Activated CD8-positive, alpha-beta memory T cell treated with anti-CD3 and anti-CD28 coated beads, Interleukin-2, amount 50 U/mL, for 4 hours (primary cell): ENCODE measurements around the gene SDCCAG8.

ENCODE experiments used
- DNase-seq: peaks from one replicate; pipeline ENCODE4 v3.0.0-alpha.2; 2020

The SDCCAG8 gene

GRCh38 chr1:243431591-243431990 is 175.8 kb downstream of the SDCCAG8 start:
- no peak for DNase-seq

- DNase-seq: no peak
Observed at GRCh38 chr1:243432136-243432535, 176.3 kb downstream of the SDCCAG8 start.

GRCh38 chr1:243433737-243434370 is 178.0 kb downstream of the SDCCAG8 start:
- DNase-seq: no peak

GRCh38 chr1:243434594-243434993 is 178.8 kb downstream of the SDCCAG8 start:
- no peak for DNase-seq

- DNase-seq: no peak
Observed at GRCh38 chr1:243435836-243436235, 180.0 kb downstream of the SDCCAG8 start.

- no peak for DNase-seq
Observed at GRCh38 chr1:243438146-243438545, 182.3 kb downstream of the SDCCAG8 start.

- no peak for DNase-seq
Observed at GRCh38 chr1:243438815-243439214, 183.0 kb downstream of the SDCCAG8 start.

- DNase-seq: no peak
Observed at GRCh38 chr1:243440406-243440805, 184.6 kb downstream of the SDCCAG8 start.

GRCh38 chr1:243441601-243442000 is 185.8 kb downstream of the SDCCAG8 start:
- no peak for DNase-seq

- no peak for DNase-seq
Observed at GRCh38 chr1:243443557-243443956, 187.7 kb downstream of the SDCCAG8 start.

- no peak for DNase-seq
Observed at GRCh38 chr1:243447347-243447746, 191.5 kb downstream of the SDCCAG8 start.

- no peak for DNase-seq
Observed at GRCh38 chr1:243447844-243448243, 192.0 kb downstream of the SDCCAG8 start.

GRCh38 chr1:243449373-243449772 is 193.5 kb downstream of the SDCCAG8 start:
- DNase-seq: no peak

GRCh38 chr1:243452092-243452491 is 196.3 kb downstream of the SDCCAG8 start:
- DNase-seq: no peak

GRCh38 chr1:243454328-243454997 is 198.6 kb downstream of the SDCCAG8 start:
- no peak for DNase-seq

- no peak for DNase-seq
Observed at GRCh38 chr1:243455760-243456651, 200.2 kb downstream of the SDCCAG8 start.

- no peak for DNase-seq
Observed at GRCh38 chr1:243457363-243457982, 201.6 kb downstream of the SDCCAG8 start.

- no peak for DNase-seq
Observed at GRCh38 chr1:243459059-243459458, 203.2 kb downstream of the SDCCAG8 start.

GRCh38 chr1:243461700-243462099 is 205.9 kb downstream of the SDCCAG8 start:
- DNase-seq: no peak

- DNase-seq: no peak
Observed at GRCh38 chr1:243462929-243463697, 207.3 kb downstream of the SDCCAG8 start.

- no peak for DNase-seq
Observed at GRCh38 chr1:243465081-243465480, 209.2 kb downstream of the SDCCAG8 start.

GRCh38 chr1:243465738-243466137 is 209.9 kb downstream of the SDCCAG8 start:
- no peak for DNase-seq
